ENCODE measurements around the gene PDIA5. TPM values are rescaled to one million over a fixed set of nuclear protein-coding genes. Genes with fewer than 3 reads are reported as not detected.
A peak's percentile ranks its signal among the peaks of the same experiment; 100 is the strongest.

Gene PDIA5
- total RNA-seq, 1 experiment from 2014 or later: 24.3 TPM

DNA sequence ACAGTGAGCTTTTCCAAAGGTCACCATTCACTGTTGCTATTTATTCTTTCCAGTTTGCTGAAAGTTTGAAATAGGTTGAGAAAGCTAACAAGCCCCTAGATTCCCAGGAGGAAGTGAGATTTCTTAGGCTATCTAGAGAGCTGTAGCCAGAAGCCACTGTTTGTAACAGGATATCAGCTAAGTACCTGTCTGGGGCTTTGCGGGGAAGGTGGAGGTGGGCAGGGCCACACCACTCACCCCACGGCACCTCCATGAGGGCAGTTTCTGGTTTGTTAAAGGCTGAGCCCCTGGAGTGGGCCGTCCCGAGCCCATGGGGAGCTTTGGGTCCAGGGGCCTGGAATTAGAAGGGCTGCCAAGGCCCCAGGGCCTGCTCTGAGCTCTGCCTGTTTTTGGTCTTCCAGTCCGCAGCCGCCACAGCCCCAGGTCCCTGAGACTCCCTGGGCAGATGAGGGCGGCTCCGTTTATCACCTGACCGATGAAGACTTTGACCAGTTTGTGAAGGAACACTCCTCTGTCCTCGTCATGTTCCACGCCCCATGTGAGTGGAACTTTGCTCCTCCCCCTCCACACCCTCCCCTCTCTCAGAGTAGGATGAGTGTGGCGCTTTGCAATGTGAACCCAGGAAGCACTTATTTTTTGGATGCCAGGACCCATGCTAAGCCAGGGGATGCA is 63.4 kb downstream of the PDIA5 start:
- no peaks in the 10 kb centered on the region for H4K20me1 ChIP-seq (ENCODE audit: control insufficient read depth, insufficient read depth, insufficient read length)

More for the DNA sequence above, 63.4 kb downstream of the PDIA5 start:
- no peak overlapping the region for H3K56ac ChIP-seq (ENCODE audit: insufficient read length, low read depth, low read length)
- no peak overlapping the region for H4K8ac ChIP-seq (replicated peaks; ENCODE audit: insufficient read length, low read depth, low read length)
- H2BK5ac ChIP-seq (ENCODE audit: insufficient read length, low read length): no peak overlapping the region
- no peak overlapping the region for H4K5ac ChIP-seq (ENCODE audit: insufficient read length, low read depth, low read length)
- H3K14ac ChIP-seq (ENCODE audit: insufficient read depth, low read length): no peak overlapping the region
- DNase-seq: no peak
- peak overlapping the region in 1 of 3 experiments; percentile 79; a peak in 1 of 7 replicates for H3K27ac Mint-ChIP-seq
- H3K79me1 ChIP-seq (ENCODE audit: insufficient read depth, low read depth, low read length, poor library complexity, severe bottlenecking): no peaks in the 10 kb centered on the region
- no peaks in the 10 kb centered on the region for H3K27me3 ChIP-seq (ENCODE audit: insufficient read depth, low read length)
- H3K36me3 Mint-ChIP-seq (ENCODE audit: insufficient read depth in 1 of 3, low read depth in 3 of 3): peaks cover 7 to 34% (median 7%) of the 10 kb centered on the region in 3 experiments
- no peaks in the 10 kb centered on the region for H3K27me3 Mint-ChIP-seq (ENCODE audit: low read depth)
- H3K23ac ChIP-seq (ENCODE audit: insufficient read length, low read depth, low read length): no peak overlapping the region
- no peak overlapping the region for H3K4me2 ChIP-seq (ENCODE audit: insufficient read depth, insufficient read length, low read length)
- H3K4me1 ChIP-seq (ENCODE audit: insufficient read depth, low read length): no peaks in the 10 kb centered on the region
- H3T11ph ChIP-seq (ENCODE audit: low read length): no peak overlapping the region
- TF ChIP-seq, protein P1, sequence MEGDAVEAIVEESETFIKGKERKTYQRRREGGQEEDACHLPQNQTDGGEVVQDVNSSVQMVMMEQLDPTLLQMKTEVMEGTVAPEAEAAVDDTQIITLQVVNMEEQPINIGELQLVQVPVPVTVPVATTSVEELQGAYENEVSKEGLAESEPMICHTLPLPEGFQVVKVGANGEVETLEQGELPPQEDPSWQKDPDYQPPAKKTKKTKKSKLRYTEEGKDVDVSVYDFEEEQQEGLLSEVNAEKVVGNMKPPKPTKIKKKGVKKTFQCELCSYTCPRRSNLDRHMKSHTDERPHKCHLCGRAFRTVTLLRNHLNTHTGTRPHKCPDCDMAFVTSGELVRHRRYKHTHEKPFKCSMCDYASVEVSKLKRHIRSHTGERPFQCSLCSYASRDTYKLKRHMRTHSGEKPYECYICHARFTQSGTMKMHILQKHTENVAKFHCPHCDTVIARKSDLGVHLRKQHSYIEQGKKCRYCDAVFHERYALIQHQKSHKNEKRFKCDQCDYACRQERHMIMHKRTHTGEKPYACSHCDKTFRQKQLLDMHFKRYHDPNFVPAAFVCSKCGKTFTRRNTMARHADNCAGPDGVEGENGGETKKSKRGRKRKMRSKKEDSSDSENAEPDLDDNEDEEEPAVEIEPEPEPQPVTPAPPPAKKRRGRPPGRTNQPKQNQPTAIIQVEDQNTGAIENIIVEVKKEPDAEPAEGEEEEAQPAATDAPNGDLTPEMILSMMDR (conservative IDR thresholded peaks at IDR 0.05): no peak
- H3K4me3 Mint-ChIP-seq: no peak overlapping the region
- H3K4me1 Mint-ChIP-seq: peaks cover 3 to 9% of the 10 kb centered on the region in 2 experiments; a peak in 3 of 4 replicates
- no peaks in the 10 kb centered on the region for H3K23me2 ChIP-seq (ENCODE audit: insufficient read length, low read depth, low read length, poor library complexity, severe bottlenecking)
- H3K9me3 ChIP-seq (ENCODE audit: control insufficient read depth, low read depth, low read length): no peaks in the 10 kb centered on the region
- no peak overlapping the region for H2BK20ac ChIP-seq (ENCODE audit: low read depth, low read length, poor library complexity, severe bottlenecking)
- no CpG with 5 or more reads among the region's 12 CpGs for WGBS (ENCODE audit: extremely low coverage, insufficient read length, low lambda C conversion rate)
- no peaks in the 10 kb centered on the region for H3K9me3 Mint-ChIP-seq
- no peak overlapping the region for H3K4ac ChIP-seq (ENCODE audit: low read depth, low read length)
- H2AK5ac ChIP-seq (ENCODE audit: insufficient read length, low read length): no peak overlapping the region
- H3K79me2 ChIP-seq (ENCODE audit: insufficient read depth, low read length): no peaks in the 10 kb centered on the region
- H3K18ac ChIP-seq (ENCODE audit: insufficient read length, low read depth, low read length): no peak overlapping the region
- H2AFZ ChIP-seq (ENCODE audit: low read length): no peak overlapping the region
- H3K27ac ChIP-seq (ENCODE audit: insufficient read length, low read depth, low read length): no peak overlapping the region
- no peak overlapping the region for H3K9ac ChIP-seq (ENCODE audit: extremely low read depth, insufficient read length, low read length)
- H2BK15ac ChIP-seq (ENCODE audit: low read depth, low read length): no peak overlapping the region
- no peak overlapping the region for H2BK12ac ChIP-seq (ENCODE audit: insufficient read length, low read depth, low read length)
- H4K91ac ChIP-seq (ENCODE audit: insufficient read length, low read depth, low read length): no peak overlapping the region
- no peak overlapping the region for H2BK120ac ChIP-seq (ENCODE audit: low read depth, low read length, poor library complexity, severe bottlenecking)

Data from H9 (cell line).